ENCODE results near the gene BTG1.

Gene BTG1

GRCh38 chr12:92132288-92132687, 13.4 kb downstream of the BTG1 start:
- no peak for DNase-seq

DNA sequence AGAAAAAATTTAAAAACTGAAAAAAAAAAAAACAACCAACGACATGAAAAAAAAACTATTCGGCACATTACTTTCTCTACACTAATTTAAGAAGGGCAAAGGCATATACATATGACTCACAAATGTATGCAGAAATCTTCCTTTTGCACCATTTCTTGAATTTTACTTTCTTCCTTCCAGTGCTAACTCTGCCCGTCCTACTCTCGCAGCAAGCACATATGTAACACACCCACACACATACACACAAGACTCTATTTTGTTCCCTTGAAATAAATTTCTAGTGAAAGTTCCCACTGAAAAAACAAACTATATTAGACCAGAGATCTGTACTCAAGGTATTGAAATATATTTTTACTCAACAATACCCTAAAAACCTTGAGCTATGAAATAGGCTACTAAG, 14.6 kb downstream of the BTG1 start:
- DNase-seq = no peak

- no peak for DNase-seq
These were observed 16.0 kb downstream of the BTG1 start for GRCh38 chr12:92129609-92130008.

DNA sequence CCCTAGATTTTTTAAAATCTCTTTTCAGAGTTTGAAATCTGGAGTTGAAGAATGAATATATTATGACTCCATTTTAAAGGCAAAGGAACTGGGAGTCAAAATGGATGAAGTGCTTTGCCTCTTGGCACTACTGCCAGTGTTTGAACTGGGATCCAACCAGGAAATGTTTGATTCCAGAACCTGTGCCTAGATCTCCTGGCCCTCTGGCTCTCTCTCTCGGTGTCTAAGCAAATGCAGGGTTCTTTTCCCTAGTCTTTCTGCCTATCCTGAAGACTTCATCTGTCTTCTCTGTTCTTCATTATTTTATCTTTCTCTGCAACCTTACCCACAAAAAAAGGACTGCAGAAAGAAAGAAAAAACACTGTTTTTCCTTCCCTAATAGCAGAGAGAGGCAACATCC, 17.0 kb downstream of the BTG1 start:
- DNase-seq = no peak

DNA sequence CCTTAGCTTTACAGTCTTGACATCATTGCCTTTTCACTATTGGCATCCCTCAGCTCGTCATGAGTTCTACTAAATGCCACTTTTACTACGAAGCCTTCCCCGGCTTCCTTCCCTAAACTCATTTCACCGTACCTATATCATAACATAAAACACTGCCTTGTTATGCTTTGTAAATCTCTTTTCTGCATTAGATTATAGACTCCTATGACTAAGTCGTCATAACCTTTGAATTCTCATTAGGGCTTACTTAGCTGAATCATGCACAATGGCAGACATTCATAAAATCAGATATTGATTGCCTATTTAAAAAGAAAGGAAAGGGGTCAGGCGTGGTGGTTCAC, 21.0 kb downstream of the BTG1 start:
- DNase-seq = no peak

- no peak for DNase-seq
These were observed 21.6 kb downstream of the BTG1 start for GRCh38 chr12:92123780-92124688.

DNA sequence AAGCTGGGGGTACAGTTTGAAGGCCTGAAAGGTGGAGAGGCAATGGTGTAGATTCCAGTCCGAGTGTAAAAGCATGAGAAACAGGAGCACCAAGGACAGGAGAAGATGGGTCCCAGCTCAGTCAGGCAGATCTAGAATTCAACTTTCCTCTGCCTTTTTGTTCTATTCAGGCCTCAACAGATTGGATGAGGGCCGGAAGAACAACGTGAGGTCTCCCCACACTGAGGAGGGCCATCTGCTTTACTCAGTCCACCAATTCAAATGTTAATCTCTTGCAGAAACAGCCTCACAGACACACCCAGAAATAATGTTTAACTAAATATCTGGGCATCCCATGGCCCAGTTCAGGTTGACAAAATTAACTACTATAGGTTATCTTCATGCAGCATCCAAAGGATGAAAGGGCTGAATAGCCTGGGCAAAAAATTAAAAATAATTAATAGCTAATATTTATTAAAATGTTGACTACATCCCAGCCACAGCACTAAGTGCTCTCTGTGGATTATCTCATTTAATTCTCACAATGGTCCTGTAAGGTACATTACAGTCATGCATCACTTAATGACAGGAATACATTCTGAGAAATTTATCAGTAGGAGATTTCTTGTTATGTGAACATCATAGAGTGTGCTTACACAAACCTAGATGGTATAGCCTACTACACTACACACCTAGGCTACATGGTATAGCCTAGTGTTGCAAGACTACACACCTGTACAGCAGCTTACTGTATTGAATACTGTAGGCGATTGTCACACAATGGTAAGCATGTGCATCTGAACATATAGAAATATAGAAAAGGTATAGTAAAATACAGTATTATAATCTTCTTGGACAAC, 22.5 kb downstream of the BTG1 start:
- DNase-seq = no peak

GRCh38 chr12:92121826-92122225, 23.8 kb downstream of the BTG1 start:
- no peak for DNase-seq

DNA sequence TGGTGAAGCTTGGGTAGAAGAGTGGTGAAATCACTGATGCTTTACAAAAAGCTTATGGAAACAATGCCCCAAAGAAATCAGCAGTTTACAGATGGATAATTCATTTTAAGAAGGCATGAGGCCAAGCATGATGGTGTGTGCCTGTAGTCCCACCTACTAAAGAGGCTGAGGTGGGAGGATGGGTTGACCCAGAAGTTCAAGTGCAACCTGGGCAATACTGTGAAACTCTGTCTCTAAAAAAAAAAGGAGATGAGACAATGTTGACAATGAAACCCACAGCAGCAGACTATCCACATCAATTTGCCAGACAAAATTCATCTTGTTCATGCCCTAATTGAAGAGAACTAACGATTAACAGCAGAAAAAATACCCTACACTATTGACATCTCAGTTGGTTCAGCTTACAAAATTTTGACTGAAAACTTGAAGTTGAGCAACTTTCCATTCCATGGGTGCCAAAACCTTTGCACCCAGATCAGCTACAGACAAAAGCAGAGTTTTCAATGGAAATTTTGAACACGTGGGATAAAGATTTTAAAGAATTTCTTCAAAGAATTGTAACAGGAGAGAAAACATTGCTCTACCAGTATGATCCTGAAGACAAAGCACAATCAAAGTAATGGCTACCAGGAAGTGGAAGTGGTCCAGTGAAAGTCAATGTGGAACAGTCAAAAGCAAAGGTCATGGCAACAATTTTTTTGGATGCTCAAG, 26.7 kb downstream of the BTG1 start:
- DNase-seq = no peak

GRCh38 chr12:92114834-92115233, 30.8 kb downstream of the BTG1 start:
- DNase-seq = no peak

DNA sequence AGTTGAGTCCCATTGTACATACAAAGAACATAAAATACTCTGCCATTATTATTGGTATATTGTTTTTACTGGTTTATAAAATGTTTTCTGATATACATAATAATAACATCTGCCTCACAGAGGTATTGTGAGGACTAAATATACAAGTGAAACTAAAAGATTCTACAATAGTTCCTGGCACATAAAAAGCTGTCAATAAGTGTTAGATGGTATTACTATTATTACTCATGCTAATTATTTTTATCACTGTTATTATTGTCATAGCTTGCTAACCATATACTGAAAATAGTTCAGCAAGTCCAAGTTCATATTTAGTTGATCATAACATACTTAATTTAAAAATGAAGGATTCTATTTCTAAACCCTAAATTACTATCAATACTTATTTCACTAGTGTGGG, 34.4 kb downstream of the BTG1 start:
- no peak for DNase-seq

GRCh38 chr12:92110083-92110640, 35.5 kb downstream of the BTG1 start:
- no peak for DNase-seq

GRCh38 chr12:92109613-92110012, 36.0 kb downstream of the BTG1 start:
- DNase-seq = no peak

DNA sequence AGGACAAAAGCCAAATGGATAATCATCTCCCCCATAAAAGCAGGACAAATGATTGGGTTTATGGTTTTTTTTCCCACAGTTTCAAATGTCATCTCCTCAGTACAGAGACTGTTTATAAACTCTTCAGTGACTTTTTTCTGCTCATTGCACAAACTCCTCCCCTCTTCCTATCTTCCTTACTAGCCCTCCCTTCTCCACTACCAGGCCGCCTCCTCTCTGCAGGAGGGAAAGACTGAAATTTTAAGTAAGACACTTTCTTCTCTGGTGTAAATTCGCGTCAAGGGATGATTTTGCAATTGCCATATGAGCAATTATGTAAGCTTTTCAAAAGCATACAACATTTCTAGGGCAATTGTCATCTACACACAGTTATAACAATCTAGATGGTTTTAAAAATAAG, 37.0 kb downstream of the BTG1 start:
- no peak for DNase-seq

GRCh38 chr12:92107621-92108131, 38.0 kb downstream of the BTG1 start:
- DNase-seq = no peak

DNA sequence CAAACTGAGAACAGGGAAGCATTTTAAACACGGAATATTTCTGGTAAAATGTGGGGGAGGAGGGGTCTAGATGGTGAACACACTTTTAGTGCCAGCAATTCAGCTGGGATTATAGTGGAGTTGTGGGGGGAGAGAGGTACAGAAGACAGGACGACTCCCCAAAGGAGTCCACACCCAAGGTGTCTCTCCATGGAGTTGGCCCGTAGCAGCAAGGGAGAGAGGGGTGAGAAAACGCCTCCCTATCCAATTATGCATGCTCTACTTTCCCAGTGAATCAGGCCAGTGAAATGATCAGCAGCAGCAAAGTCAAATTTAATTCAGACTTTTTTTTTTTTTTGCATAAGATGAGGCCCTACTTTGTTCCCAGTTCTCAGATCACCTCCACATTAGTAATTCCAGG, 38.6 kb downstream of the BTG1 start:
- DNase-seq = no peak

- DNase-seq = no peak
These were observed 40.0 kb downstream of the BTG1 start for GRCh38 chr12:92105676-92106075.

DNA sequence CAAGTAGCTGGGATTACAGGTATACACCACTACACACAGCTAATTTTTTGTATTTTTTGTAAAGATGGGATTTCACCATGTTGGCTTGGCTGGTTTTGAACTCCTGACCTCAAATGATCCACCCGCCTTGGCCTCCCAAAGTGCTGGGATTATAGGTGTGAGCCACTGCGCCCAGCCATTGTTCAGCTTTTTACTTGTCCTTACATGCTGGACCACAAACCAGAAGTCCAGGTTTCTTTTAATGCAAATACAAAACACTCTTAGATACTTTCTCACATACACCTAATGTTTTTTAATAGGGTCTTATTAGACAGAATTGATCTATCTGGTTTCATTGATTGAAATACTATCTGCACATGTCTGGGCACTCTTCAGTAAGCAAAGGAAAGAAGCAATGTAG, 40.5 kb downstream of the BTG1 start:
- no peak for DNase-seq

- no peak for DNase-seq
These were observed 43.0 kb downstream of the BTG1 start for GRCh38 chr12:92102606-92103005.

GRCh38 chr12:92098594-92099380, 46.9 kb downstream of the BTG1 start:
- no peak for DNase-seq

DNA sequence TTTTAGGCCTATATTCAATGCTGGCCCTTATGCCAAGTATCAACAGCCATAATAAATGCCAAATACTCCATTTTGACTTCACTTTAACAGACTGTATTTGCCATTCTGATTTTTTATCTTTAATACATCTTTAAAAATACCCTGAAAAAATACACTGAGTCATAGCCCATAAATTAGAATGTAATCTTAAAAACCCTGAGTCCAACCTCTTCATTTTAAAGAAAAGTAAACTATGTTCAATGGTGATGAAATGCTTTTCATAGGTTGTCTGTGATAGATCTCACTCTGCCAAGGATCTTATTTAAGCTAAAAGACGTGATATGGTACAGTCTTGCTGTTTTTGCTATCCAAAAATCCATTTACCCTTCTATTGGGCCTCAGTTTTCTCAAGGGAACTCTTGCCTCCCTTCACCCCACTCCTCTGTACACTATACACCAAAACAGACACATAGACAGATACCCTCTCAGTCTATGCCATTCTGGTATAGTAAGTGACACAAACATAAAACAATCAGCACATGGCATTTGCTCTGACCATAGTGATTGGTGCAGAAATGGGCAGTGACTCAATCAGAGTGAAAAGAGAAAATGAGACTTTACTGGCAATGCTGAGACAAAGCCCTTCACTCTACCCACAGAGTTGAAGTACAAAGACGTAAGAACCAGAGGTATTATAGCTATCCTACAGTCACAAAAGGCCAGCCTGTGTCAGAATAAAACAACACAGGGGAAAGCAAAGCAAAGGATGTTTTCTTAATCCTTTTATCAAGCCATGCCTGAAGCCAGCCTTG, 49.1 kb downstream of the BTG1 start:
- DNase-seq = no peak
